Glutamatergic neuron (in vitro differentiated cells): ENCODE measurements around the gene KIAA0825. TPM values are rescaled to one million over a fixed set of nuclear protein-coding genes. Genes with fewer than 3 reads are reported as not detected.

Experiments used
- DNase-seq: peaks from one replicate; pipeline ENCODE4 v3.0.0; 2022
- H3K27ac Mint-ChIP-seq: one replicate; pipeline ENCODE4 v1.8.0; 2020; ENCODE audit warnings: mild to moderate bottlenecking, mixed read lengths, inconsistent platforms; ENCODE audit not compliant: unreplicated experiment
- H3K27me3 Mint-ChIP-seq: one replicate; pipeline ENCODE4 v1.8.0; 2020; ENCODE audit warnings: mild to moderate bottlenecking, moderate library complexity, mixed read lengths, inconsistent platforms; ENCODE audit not compliant: unreplicated experiment
- H3K36me3 Mint-ChIP-seq: one replicate; pipeline ENCODE4 v1.8.0; 2020; ENCODE audit warnings: mild to moderate bottlenecking, mixed read lengths, inconsistent platforms; ENCODE audit not compliant: unreplicated experiment
- H3K4me1 Mint-ChIP-seq: one replicate; pipeline ENCODE4 v1.8.0; 2020; ENCODE audit warnings: mild to moderate bottlenecking, low read depth, mixed read lengths, inconsistent platforms; ENCODE audit not compliant: unreplicated experiment
- H3K4me3 Mint-ChIP-seq: one replicate; pipeline ENCODE4 v1.8.0; 2020; ENCODE audit warnings: mild to moderate bottlenecking, mixed read lengths, inconsistent platforms; ENCODE audit not compliant: unreplicated experiment
- H3K9me3 Mint-ChIP-seq: one replicate; pipeline ENCODE4 v1.8.0; 2020; ENCODE audit warnings: mild to moderate bottlenecking, moderate library complexity, mixed read lengths, inconsistent platforms; ENCODE audit not compliant: unreplicated experiment
- CTCF ChIP-seq: fragments of 200-600 bp; sonication (generic); IDR thresholded peaks from one replicate; pipeline ENCODE4 v1.5.0; 2021; ENCODE audit not compliant: partially characterized antibody, unreplicated experiment
- total RNA-seq: library from RNA; stranded (reverse); fragmentation: NEBNext Ultra II Directional; extraction: Animal tissue kit (Norgen Biotek cat#: 25700); gene quantifications from one replicate; pipeline ENCODE4 v1.2.1, GENCODE V29; 2021; ENCODE audit not compliant: unreplicated experiment

The KIAA0825 gene
- total RNA-seq, 1 donor from 2014 or later = 1.2 TPM

DNA sequence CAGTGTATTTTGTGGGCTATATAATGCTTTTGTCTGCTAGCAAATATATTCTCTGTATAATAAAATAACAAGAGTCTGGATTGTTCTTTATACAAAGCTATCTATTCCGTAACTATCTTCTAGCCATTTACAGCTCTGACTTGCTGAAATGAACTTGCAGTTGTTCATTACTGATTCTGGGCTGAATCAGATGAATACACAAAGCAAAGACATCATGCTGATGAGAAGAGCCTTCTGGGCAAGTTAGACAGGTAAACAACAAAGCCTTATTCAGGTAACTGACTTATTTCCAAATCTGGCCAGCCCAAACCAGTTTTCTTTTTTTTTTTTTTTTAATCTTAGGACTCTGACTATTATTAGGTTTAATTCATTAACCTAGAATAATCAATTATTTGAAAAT lies 255.5 kb downstream of the KIAA0825 start:
- H3K27ac Mint-ChIP-seq = no peak overlapping the region
- no peaks in the 10 kb centered on the region for H3K4me1 Mint-ChIP-seq
- no peaks in the 10 kb centered on the region for H3K9me3 Mint-ChIP-seq
- H3K4me3 Mint-ChIP-seq = no peak overlapping the region
- no peaks in the 10 kb centered on the region for H3K36me3 Mint-ChIP-seq
- no peaks in the 10 kb centered on the region for H3K27me3 Mint-ChIP-seq
- no peak for TF ChIP-seq CTCF
- DNase-seq = no peak

DNA sequence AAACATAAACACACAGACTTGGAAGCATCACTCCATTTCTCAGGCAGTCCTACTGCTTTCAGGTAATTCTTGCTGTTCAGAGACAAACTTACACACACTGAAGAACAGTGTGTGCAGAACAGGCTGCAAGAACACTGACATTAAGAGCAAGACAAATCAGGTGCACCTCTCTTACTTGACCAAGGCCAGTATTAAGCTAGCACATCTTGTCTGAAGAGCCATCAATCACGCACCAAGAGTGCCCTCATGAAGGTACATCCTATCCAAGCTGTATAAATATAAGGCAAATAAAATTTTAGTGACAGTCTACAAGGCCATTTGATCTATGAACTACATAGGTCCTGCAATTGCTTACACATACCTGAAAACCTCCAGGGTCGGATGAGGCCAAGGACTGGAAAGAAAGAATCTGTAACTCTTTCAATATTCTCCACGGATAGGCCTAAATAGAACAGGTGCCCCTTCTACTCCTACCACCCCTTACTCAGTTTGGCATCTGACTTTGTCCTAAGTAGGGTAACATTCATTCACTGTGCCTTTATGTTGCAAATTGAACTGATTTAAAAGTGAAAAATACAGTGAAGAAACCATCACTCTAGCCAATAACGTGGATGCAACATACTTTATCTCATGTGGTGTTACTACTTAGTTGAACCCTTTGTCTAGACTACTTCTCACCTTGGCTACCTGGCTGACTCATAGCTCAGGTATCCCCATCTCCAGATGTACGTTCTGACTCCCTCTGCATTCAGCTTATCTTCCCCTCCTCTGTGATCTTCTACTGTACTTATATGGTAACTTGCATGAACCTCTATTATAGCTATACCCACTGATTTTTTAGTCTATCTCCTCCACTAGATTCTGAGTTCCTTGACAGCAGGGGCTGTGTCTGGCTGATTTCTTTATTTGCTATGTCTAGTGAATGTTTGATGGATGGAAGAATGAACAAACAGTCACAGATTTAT lies 256.3 kb downstream of the KIAA0825 start:
- no peak for TF ChIP-seq CTCF
- DNase-seq = no peak
- Mint-ChIP-seq H3K9me3 (no peaks in the 10 kb centered on the region), H3K36me3 (no peaks in the 10 kb centered on the region), H3K4me3 (no peak overlapping the region), H3K4me1 (no peaks in the 10 kb centered on the region), H3K27ac (no peak overlapping the region), H3K27me3 (no peaks in the 10 kb centered on the region)

- no peak for TF ChIP-seq CTCF
- no peaks in the 10 kb centered on the region for H3K36me3 Mint-ChIP-seq
- no peak overlapping the region for H3K27ac Mint-ChIP-seq
- no peak overlapping the region for H3K4me3 Mint-ChIP-seq
- no peak for DNase-seq
- no peaks in the 10 kb centered on the region for H3K9me3 Mint-ChIP-seq
- H3K27me3 Mint-ChIP-seq = no peaks in the 10 kb centered on the region
- no peaks in the 10 kb centered on the region for H3K4me1 Mint-ChIP-seq
Measured at GRCh38 chr5:94361161-94361560, 257.2 kb downstream of the KIAA0825 start.

- Mint-ChIP-seq H3K27me3 (no peaks in the 10 kb centered on the region), H3K36me3 (no peaks in the 10 kb centered on the region), H3K9me3 (no peaks in the 10 kb centered on the region), H3K27ac (no peak overlapping the region), H3K4me1 (no peaks in the 10 kb centered on the region), H3K4me3 (no peak overlapping the region)
- DNase-seq = no peak
- TF ChIP-seq CTCF = no peak
Measured at GRCh38 chr5:94360382-94361130, 257.8 kb downstream of the KIAA0825 start.
